Stimulated activated CD4-positive, alpha-beta T cell treated with anti-CD3 and anti-CD28 coated beads, Interleukin-4, amount 100 ng/mL, for 48 hours (primary cell): Measurements from ENCODE around the gene CYTL1.
"Not testable (repeated sequence)": the region's sequence is repeated elsewhere in the genome, so short reads cannot be mapped to it uniquely, and the experiment has no call there.

ENCODE experiments used
- DNase-seq, 2 donors: peaks; one replicate each; pipeline ENCODE4 v3.0.0-alpha.2; 2020; ENCODE audit warnings: low read depth in 2 of 2

The CYTL1 gene

DNA sequence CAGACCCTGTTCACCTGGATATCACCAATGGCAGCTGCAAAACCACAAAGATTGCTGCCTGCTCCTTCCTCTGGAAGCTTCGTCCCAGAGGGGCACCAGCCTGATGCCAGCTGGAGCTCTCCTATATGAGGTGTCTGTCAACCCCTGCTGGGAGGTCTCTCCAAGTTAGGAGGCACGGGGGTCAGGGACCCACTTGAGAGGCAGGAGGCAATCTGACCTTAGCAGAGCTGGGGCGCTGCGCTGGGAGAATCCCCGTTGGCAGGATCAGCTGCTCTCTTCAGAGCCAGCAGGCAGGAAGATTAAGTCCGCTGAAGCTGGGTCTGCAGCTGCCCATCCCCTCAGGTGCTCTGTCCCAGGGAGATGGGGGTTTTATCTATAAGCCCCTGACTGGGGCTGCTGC is 17.6 kb downstream of the CYTL1 start:
- DNase-seq: not testable (repeated sequence)

DNA sequence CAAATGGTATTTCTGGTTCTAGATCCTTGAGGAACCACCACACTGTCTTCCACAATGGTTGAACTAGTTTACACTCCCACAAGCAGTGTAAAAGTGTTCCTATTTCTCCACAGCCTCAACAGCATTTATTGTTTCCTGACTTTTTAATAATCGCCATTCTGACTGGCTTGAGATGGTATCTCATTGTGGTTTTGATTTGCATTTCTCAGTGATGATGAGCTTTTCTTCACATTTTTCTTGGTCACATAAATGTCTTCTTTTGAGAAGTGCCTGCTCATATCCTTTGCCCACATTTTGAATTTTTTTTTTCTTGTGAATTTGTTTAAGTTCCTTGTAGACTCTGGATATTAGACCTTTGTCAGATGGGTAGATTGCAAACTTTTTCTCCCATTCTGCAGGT is 22.3 kb downstream of the CYTL1 start:
- DNase-seq: not testable (repeated sequence)

DNA sequence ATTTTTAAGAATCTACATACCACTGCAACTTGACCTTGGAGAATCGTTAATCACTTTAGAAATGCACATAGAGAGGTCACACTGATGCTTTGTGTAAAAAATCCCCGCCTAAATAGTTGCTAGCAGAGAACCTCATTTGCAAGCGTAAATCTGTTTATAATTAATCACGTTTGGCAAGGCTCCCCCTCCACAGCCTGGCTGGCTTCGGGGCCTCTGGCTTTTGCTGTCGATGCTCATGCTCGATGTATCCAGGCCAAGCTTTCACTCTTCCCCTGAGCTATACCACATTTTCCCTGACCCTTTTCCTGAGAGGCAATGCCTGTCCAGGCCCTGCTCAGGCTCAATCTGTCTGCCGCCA is 23.4 kb downstream of the CYTL1 start:
- DNase-seq: no peak

DNA sequence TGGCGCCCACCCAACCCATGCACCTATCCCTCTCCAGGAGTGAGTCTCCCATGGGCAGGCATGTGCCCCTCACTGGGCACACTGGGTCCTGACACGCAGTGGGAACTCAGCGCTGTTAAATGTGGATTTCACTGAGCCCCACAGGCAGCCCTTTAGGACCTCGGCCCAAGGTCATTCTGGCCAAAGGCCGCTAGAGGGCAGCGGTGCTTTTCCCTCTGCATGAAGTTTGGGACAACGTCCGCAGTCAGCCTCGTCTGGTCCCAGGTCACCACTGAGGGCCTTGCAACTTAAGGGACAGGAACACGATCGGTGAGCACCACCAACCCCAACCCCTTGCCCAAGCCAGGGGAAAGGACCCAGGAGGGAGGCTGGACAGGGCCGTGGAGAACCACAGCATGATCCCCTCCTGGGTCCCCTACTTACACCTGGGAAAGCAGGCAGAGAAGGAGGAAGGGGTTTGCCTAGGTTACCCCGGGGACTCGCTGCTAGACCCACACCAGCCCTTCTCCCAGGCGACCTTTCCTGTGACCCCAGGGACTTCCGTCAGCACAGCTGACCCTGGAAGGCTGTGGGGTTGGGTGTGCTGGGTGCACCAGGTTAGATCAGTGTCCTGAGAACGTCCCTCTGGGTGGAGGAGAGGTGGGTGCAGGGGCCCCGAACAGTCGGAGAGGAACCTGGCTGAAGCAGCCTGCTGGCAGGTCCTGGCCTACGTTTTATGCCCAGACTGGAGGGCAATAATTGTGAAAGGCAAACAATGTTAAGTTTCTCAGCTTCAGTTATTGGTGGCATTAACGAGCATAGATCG is 24.0 kb downstream of the CYTL1 start:
- peak; percentile 13 to 33 for DNase-seq

DNA sequence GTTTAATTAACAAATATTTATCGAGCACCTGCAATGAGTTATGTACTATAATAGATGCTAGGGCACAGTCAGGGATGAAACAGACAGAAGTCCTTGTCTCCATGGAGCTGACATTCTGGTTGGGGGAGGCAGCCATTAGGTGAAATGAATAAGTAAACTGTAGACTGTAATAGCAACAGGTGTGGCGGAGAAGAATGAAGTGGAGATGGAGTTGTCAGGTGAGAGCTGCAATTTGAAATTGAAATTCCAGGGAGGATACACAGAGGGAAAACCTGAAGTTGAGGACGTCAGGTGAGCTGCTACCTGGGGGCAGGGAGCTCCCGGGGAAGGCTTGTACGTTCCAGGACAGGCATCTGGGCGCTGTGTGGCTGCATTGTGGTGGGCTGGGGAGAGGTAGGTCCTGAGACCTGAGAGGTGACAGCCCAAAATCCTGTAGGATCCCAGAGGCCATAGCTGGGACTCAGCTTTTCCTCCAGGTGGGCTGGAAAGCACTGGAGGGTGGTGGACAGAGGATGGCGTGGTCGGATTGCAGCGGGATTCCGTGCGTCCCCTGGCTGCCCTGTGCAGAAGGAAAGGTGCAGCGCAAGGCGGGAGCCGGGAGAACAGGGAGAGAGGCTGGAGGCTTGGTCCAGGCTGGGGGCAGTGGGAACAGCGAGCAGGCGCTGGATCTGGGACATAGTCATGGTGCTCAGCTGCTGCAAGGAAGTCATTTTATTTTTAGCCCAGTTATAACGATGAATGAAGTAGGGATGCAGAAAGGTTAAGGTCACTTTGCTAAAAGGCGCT is 24.8 kb downstream of the CYTL1 start:
- DNase-seq: no peak

DNA sequence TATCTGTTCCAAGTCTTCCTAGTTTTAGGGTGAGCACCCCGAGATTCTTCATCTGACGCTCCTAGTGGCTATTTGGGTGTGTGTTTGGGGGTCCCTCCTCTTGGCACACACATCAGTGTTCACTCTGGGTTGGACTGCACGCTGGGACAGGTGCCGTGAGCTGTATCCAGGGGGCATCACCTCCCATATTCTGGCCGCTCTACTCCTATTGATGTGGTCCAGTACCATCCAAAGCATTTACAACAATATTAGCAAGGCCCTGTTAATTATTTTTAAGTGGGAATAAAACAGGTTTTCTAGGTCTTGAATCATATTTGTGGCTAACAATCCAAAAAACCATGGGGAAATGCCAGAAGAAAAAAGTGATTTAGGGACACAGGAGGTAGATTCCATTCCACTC is 26.4 kb downstream of the CYTL1 start:
- DNase-seq: no peak

DNA sequence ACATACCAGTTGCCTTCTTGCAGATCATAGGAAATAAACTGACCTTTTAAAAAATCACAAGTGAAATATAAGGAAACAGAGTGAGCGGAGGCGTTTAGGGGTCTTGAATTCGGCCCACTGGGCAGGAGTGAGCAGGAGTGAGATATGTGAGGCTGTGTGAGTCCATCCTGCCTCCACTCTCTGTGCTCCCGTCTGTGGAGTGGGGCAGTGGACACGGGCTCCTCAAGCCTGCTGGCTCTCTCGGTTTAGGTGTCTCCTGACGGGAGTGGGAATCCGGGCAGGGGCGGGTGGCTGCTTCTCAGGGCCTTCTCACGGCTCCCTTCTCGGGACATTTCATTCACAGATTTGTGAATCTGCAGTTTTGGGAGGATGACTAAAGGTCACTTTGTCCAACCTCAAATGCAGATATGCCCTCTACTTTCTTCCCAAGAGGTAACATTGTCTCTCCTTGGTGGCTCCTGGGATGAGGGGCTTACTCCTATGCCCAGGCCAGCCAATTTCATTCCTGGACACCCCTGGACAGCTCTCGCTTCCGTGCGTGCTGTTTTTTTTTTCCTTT is 27.6 kb downstream of the CYTL1 start:
- no peak for DNase-seq

DNA sequence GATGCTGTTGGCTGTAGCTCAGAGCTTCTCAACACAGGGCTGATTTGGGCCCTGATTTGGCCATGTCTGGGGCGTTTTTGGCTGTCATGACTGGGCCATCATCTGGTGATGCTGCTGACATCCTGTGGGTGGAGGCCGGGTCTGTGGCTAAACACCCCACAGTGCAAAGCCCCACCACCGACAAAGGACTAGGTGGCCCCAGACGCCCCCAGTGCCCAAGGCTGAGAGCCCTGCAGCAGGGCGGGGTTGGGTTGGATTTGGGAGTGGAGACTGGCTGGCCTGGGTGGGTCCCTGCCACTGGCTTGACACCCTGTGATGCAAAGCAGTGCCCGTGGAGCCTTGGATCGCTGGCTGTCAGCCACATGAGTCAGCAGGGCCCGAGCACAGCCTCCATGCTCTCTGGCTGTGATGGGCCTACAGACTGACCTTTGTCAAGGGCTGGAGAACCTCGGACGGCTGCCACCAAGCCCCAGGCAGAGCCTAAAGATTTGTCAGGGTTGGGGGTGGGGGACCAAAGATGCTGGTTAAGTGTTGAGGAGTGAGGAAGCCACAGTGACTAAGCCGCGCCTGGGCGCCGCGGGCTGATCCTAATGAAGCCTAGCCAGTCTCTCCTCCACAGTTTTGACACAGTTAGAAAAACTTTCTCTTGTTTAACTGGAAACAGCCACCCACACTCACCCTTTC is 28.3 kb downstream of the CYTL1 start:
- no peak for DNase-seq

DNA sequence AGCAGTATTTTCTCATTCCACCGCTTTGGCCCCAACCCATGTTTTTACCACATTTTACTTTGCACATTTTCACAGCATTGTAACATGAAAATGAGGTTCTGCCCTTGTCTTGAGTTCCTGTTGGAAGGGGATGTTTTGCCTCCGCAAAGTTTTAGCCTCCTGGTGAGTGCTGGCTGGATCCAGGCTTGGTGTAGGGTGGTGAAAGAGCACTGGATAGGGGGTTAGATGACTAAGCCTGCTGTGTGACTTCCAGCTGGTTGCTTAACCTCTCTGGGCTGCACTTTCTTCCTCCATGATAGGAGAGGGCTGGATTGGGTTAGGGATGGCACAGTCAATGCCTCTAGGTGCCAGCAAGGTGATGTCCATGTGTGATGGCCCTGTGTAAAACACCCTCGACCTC is 28.9 kb downstream of the CYTL1 start:
- no peak for DNase-seq

DNA sequence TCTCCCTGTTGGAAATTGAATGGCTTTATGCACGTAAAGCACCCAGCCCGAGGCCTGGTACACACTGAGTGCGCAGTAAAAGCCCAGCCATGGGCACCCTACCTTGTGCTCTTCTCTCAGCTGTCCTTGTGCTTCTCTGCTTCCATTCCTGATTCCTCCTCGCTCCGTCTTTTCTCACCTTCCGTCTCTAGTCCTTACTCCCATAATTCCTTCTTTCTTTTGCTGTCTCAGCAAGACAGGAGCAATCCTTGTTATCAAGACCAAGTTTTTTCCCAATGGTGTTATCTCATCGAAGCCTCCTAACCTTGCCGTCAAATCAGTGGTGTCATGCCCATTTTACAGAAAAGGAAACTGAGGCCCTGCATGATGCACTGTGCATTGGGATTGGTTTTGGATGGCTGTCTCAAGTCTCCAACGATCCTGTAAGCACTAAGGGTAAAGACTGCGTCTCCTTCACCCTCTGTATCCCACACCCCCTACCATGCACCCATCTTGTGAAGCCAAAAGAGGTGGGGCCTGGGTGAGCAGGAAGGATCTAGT is 30.1 kb downstream of the CYTL1 start:
- no peak for DNase-seq

DNA sequence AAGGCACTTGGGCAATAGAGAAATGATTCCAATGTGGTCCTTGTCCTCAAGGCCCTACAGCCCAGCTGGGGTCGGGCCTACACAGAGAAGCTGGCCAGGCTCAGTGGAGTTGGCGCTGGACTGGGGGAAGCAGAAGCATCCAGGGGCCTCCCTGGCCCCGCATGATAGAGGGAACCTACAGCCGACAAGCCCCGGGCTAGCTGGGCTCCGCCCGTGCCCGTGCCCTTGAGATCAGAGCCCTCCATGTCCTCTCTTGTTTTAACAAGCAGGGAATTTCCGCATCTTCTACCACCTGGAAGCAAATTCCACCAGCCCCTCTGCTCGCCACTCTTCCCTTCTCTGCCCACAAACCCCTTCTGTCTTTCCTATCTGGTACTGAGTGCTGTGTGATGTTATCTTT is 31.6 kb downstream of the CYTL1 start:
- DNase-seq: no peak

DNA sequence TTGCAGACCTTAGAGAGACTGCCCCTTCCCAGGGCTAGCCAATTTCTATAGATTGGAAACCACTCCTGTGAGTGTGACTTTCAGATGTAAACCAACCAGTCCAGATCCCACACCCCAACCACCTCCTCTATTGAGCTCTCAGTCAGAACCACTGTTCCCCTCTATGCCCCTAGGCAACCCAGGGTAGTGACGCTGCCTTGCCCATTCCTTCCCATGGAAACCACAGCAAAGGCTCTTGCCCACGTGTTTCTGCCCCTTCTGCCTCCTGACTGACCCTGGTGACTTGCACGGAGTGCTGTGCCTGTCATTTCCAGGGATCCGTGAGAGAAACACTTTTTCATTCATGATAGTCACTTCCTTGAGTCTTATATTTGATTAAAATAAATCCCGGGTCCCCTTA is 32.4 kb downstream of the CYTL1 start:
- DNase-seq: no peak

DNA sequence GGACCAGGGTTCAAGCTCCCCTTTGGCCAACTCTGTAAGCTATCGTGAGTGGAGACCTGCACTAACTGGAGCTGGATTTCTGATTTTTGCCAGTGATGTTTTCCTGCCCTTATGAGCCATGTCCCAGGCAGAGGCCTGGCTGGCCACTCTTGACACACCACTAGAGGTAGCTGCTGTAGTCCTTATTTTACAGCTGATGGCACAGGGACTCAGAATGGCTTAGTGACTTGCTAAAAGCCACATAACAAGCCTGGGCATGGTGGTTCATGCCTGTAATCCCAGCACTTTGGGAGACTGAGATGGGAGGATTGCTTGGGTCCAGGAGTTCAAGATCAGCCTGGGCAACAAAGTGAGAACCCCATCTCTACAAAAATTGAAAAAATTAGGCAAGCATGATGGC is 33.4 kb downstream of the CYTL1 start:
- no peak for DNase-seq

DNA sequence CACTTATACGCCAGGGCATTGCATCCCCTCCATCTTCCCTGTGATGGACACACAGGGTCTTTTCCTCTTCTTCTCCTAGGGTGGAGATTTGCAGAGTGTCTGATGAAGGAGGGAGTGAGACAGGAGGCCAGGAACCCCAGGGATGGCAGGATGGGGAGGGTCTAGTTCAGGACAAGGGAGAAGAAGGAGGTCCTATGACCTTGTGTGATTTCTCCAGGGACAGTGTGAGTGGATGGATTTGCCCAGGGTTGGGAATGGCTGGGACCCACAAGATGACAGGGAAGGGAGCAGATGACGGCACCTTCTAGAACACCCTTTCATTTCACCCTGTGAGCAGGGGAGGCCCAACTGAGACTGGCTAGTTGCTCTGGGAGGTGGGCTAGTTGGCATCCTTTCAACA is 34.2 kb downstream of the CYTL1 start:
- DNase-seq: no peak

DNA sequence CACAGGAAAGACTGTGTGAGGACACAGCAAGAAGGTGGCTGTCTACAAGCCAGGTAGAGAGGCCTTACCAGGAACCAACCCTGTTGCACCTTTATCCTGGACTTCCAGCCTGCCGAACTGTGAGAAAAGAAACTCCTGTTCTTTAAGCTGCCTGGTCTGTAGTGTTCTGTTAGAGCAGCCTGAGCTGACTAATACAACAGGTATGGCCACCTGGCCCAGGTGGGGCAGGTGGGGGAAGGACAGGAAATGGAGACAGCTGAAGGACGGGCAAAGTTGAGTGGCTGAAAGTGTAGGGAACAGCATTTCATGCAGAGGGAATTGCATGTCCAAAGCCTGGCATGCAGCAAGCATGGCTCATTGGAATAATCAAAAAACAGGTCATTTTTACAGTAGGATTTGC is 35.1 kb downstream of the CYTL1 start:
- DNase-seq: no peak

DNA sequence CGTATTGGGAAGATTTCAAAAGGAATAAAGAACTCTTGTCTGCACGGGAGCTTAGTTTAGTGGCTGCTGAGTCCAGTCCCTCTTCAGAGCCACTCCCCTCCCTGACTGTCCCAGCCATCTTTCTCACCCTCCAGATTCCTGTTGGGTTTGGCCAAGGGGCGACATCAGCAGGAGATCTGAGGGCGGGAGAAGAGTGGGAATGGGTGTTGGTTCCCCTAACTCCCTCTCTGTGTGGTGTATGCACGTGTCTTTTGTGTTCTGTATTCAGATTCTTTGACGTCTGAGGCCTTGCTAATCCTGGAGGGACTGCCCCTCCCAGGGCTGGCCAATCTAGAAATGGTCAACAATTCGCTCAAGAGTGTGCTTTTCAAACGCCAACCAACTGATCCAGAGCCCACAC is 37.4 kb downstream of the CYTL1 start:
- no peak for DNase-seq

DNA sequence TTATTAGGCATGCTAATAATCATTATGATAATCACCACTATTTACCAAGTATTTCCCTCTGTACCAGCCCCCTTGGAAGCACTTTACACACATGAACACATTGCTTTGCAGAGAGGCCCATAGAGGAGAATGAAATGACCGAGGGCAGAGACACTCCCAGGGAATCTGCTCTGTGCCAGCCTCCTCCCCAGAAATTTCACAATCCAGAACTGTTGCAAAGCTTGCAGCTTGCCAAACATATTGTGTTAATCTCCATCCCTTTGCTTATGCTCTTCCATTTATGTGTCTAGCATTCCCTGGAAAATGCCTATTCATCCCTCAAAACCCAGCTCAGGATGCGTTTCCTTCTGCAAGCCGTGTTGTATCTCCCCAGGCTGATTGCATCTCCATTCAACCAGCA is 37.8 kb downstream of the CYTL1 start:
- no peak for DNase-seq

DNA sequence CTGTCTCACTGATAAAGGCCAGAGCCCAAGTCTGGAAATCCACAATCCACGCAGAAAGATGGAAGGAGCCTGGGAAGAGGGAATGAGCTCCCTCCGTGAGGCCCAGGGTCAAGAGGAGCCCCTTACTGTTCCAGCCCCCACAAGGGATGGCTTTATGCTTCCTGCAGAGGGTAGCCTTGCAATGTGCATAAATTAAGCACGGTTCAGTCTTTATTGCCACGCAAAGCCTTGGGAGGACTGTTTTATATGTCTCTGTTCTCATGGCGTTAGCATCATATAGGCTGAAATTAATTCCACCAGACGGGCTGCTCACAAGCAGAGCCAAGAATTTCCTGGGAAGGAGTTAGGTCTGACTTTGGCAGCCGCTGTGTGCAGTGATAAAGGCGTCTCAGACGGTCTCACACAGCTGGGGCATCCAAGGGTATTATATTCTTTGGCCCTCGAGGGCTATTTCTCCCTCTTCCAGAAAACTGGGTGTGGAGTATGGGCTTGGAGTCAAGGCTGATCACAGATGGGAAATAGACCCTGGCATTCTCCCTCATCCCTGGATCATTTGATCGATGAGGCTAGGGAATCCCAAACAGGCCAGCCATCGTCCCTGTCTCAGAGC is 38.5 kb downstream of the CYTL1 start:
- no peak for DNase-seq

DNA sequence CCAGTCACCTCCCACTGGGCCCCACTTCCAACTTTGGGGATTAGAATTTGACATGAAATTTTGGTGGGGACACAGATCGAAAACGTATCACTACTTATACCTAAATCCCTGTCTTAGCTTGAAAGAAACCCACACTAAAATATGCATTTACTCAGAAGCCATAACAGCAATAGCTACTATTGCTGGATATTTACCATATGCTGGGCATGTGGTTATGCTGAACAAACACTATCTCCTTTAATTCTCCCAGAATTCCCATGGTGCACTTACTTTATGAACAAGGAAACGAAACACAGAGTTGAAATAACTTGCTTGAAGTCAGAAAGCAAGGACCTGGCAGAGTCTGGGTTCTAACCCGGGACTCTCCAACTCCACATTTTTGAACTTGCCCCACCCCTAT is 39.3 kb downstream of the CYTL1 start:
- DNase-seq: no peak

DNA sequence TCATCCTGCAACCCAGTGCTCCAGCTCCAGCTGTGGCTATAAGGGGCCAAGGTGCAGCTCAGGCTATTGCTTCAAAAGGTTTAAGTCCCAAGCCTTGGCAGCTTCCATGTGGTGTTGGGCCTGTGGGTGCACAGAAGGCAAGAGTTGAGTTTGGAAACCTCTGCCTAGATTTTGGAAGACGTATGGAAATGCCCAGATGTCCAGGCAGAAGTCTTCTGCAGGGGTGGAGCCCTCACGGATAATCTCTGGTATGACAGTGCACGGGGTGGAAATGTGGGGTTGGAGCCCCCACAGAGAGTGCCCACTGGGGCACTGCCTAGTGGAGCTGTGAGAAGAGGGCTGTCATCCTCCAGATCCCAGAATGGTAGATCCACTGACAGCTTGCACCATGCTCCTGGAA is 44.5 kb downstream of the CYTL1 start:
- no peak for DNase-seq

DNA sequence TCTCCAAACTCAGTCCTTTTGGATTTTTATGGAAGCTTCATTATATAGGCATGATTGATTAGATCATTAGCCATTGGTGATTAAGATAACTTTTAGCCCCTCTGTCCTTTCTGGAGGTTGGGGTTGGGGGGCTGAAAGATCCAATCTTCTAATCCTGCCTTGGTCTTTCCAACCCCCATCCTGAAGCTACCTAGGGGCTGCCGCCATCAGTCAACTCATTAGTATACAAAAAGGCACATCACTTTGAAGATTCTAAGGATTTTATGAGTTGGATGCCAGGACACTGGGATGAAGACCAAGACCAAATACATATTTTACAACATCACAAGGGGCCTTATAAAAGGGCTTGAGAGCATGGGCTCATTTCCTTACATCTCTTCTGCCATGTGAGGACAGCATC is 47.5 kb downstream of the CYTL1 start:
- DNase-seq: no peak

DNA sequence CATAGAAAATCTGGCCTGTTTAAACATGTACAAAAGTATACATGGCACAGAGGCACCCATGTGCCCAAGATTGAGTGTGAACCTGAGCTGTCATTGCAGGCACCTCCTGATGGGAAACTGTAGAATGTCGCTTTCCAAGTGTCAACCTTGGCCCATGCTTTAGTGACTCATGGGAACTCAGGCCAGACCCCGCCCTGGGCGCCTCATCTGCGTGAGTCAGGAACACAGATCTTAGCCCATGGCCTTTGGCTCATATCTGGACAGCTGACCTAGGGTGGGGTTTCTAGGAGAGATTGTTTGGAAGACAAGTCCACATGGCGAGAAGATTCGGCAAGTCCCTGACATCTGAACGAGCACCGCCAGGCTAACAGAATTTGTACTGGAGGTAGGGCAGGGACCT is 50.0 kb downstream of the CYTL1 start:
- no peak for DNase-seq
